Right hindlimb (tissue), 1 donor: ENCODE measurements around the gene LILRB2.
"Not testable (repeated sequence)": the region's sequence is repeated elsewhere in the genome, so short reads cannot be mapped to it uniquely, and the experiment has no call there.

Experiments
- DNase-seq: peaks from one replicate; pipeline ENCODE4 v3.0.0-alpha.2; 2018

Gene LILRB2

GRCh38 chr19:54271106-54271505 is 9.8 kb downstream of the LILRB2 start:
- no peak for DNase-seq

GRCh38 chr19:54268936-54269335 is 12.0 kb downstream of the LILRB2 start:
- no peak for DNase-seq

GRCh38 chr19:54266133-54266532 is 14.8 kb downstream of the LILRB2 start:
- peak; percentile 71 for DNase-seq

GRCh38 chr19:54262470-54262869 is 18.4 kb downstream of the LILRB2 start:
- no peak for DNase-seq

GRCh38 chr19:54262066-54262465 is 18.8 kb downstream of the LILRB2 start:
- no peak for DNase-seq

- no peak for DNase-seq
These were observed 23.8 kb downstream of the LILRB2 start, which contains the start of gene LILRB5 for GRCh38 chr19:54257116-54257480. Gene LILRB5, minus strand, starts transcription at chr19:54257273. Its CDS starts 80 bp downstream, at chr19:54257193.

GRCh38 chr19:54256250-54257115 is 24.4 kb downstream of the LILRB2 start:
- no peak for DNase-seq

- no peak for DNase-seq
These were observed 25.7 kb downstream of the LILRB2 start for GRCh38 chr19:54255105-54255775.

- no peak for DNase-seq
These were observed 26.6 kb downstream of the LILRB2 start for GRCh38 chr19:54254195-54254906.

GRCh38 chr19:54253331-54254194 is 27.3 kb downstream of the LILRB2 start:
- DNase-seq: no peak

GRCh38 chr19:54252845-54253244 is 28.1 kb downstream of the LILRB2 start:
- DNase-seq: no peak

- DNase-seq: no peak
These were observed 28.7 kb downstream of the LILRB2 start for GRCh38 chr19:54252243-54252642.

- DNase-seq: no peak
These were observed 32.8 kb downstream of the LILRB2 start for GRCh38 chr19:54248016-54248601.

GRCh38 chr19:54247106-54247930 is 33.6 kb downstream of the LILRB2 start:
- DNase-seq: no peak

- no peak for DNase-seq
These were observed 35.0 kb downstream of the LILRB2 start for GRCh38 chr19:54245936-54246335.

GRCh38 chr19:54243809-54244208 is 37.1 kb downstream of the LILRB2 start:
- not testable (repeated sequence) for DNase-seq

GRCh38 chr19:54242646-54243045 is 38.3 kb downstream of the LILRB2 start, which contains the start of gene LILRA6:
Gene LILRA6, minus strand, starts transcription at chr19:54242790.
- DNase-seq: not testable (repeated sequence)

GRCh38 chr19:54242234-54242633 is 38.7 kb downstream of the LILRB2 start:
- DNase-seq: not testable (repeated sequence)

- DNase-seq: not testable (repeated sequence)
These were observed 40.3 kb downstream of the LILRB2 start for GRCh38 chr19:54240372-54241336.
